ENCODE measurements around the gene YPEL4. TPM values are rescaled to one million over a fixed set of nuclear protein-coding genes. Genes with fewer than 3 reads are reported as not detected.

The YPEL4 gene
- total RNA-seq, 6 donors from 2014 or later = 0.91 to 8.4 (median 3.5) TPM

GRCh38 chr11:57679396-57679795 is 29.7 kb upstream of the YPEL4 start:
- Histone ChIP-seq H3K36me3 (peaks cover 12 to 72% (median 28%) of the 10 kb centered on the region in 4 donors), H3K4me3 (no peak overlapping the region), H3K27ac (no peak overlapping the region), H3K27me3 (no peaks in the 10 kb centered on the region), H3K4me1 (peaks cover 20 to 35% (median 22%) of the 10 kb centered on the region in 4 donors), H3K9me3 (no peaks in the 10 kb centered on the region)
- no peak for ATAC-seq (ENCODE audit: low FRiP score in 2 of 2)
- no peak for DNase-seq
- WGBS, 2 donors = 89 to 94% methylated on average over 4 of the region's 4 CpGs
- TF ChIP-seq POLR2AphosphoS5 (IDR thresholded peaks at IDR 0.05) (no peak), EP300 (IDR thresholded peaks at IDR 0.05) (no peak), CTCF (IDR thresholded peaks at IDR 0.05) (no peak), POLR2A (IDR thresholded peaks at IDR 0.05) (no peak)

- no peak overlapping the region for H3K27ac ChIP-seq
These were observed 25.6 kb upstream of the YPEL4 start for GRCh38 chr11:57675176-57675941.

GRCh38 chr11:57674251-57674650 is 24.5 kb upstream of the YPEL4 start:
- Histone ChIP-seq H3K27me3 (no peaks in the 10 kb centered on the region), H3K27ac (no peak overlapping the region), H3K4me3 (no peak overlapping the region), H3K36me3 (peaks cover 11 to 52% (median 34%) of the 10 kb centered on the region in 4 donors), H3K4me1 (peaks cover 27 to 37% (median 34%) of the 10 kb centered on the region in 4 donors), H3K9me3 (no peaks in the 10 kb centered on the region)
- no peak for DNase-seq
- ATAC-seq (ENCODE audit: low FRiP score in 2 of 2) = no peak
- TF ChIP-seq POLR2A (IDR thresholded peaks at IDR 0.05) (no peak), POLR2AphosphoS5 (IDR thresholded peaks at IDR 0.05) (no peak), CTCF (IDR thresholded peaks at IDR 0.05) (no peak), EP300 (IDR thresholded peaks at IDR 0.05) (no peak)

More at GRCh38 chr11:57675176-57675941, 25.6 kb upstream of the YPEL4 start:
- Histone ChIP-seq H3K27me3 (no peaks in the 10 kb centered on the region), H3K36me3 (peaks cover 11 to 62% (median 36%) of the 10 kb centered on the region in 4 donors), H3K9me3 (no peaks in the 10 kb centered on the region), H3K4me3 (no peak overlapping the region), H3K4me1 (peaks cover 23 to 29% (median 26%) of the 10 kb centered on the region in 4 donors)
- ATAC-seq (ENCODE audit: low FRiP score in 2 of 2) (no peak), DNase-seq (no peak)
- TF ChIP-seq POLR2AphosphoS5 (IDR thresholded peaks at IDR 0.05) (no peak), EP300 (IDR thresholded peaks at IDR 0.05) (no peak), CTCF (IDR thresholded peaks at IDR 0.05) (no peak), POLR2A (IDR thresholded peaks at IDR 0.05) (no peak)
- 77 to 79% methylated on average over 3 of the region's 3 CpGs for WGBS, 2 donors

- Histone ChIP-seq H3K27me3 (no peaks in the 10 kb centered on the region), H3K36me3 (peaks cover 5 to 16% (median 14%) of the 10 kb centered on the region in 4 donors), H3K27ac (peak overlapping the region; percentile 96 to 99 (median 98)), H3K4me1 (peaks cover 18 to 31% (median 26%) of the 10 kb centered on the region in 4 donors), H3K9me3 (no peaks in the 10 kb centered on the region), H3K4me3 (peak overlapping the region; percentile 71 to 94 (median 74))
- no peak for TF ChIP-seq CTCF (IDR thresholded peaks at IDR 0.05)
- no peak for TF ChIP-seq POLR2AphosphoS5 (IDR thresholded peaks at IDR 0.05)
- no peak for TF ChIP-seq POLR2A (IDR thresholded peaks at IDR 0.05)
- TF ChIP-seq EP300 (IDR thresholded peaks at IDR 0.05) = no peak
- 0% methylated on average over 12 to 28 of the region's 31 CpGs for WGBS, 2 donors
- peak in 1 of 2 donors; percentile 91 for DNase-seq
- ATAC-seq (ENCODE audit: low FRiP score in 2 of 2) = peak in 1 of 2 donors; percentile 28
These were observed 18.7 kb upstream of the YPEL4 start for GRCh38 chr11:57668434-57668782.

Data from upper lobe of left lung (tissue), 6 donors.